Measurements from ENCODE around the gene EIF3F.

EIF3F gene

DNA sequence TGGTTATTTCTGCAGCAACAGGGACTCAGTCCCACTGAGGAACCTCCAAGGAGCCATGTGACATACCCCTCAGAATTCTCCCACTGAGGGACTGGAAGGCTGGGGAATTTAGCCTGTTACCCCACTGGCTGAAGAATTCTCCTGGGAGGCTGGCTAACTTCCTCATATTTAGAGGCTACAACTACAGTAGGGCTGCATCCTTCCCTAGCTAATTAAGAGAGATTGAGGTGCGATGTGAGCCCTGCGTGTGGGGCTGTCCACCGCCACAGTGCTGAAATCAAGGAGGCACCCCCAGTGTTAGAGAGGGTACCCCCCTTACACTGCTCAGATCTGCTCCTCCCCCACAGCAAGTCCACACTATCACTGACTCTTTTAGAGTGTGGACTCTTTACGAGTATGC, 21.1 kb downstream of the EIF3F start:
- TF ChIP-seq FOXM1 (IDR thresholded peaks at IDR 0.05; ENCODE audit: borderline replicate concordance, low read depth) = no peak
- TF ChIP-seq, protein P1, sequence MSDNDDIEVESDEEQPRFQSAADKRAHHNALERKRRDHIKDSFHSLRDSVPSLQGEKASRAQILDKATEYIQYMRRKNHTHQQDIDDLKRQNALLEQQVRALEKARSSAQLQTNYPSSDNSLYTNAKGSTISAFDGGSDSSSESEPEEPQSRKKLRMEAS (IDR thresholded peaks at IDR 0.05) = 0 out of 2 replicates have a peak, but pooled peaks have one; percentile 18
- TF ChIP-seq, protein P2, sequence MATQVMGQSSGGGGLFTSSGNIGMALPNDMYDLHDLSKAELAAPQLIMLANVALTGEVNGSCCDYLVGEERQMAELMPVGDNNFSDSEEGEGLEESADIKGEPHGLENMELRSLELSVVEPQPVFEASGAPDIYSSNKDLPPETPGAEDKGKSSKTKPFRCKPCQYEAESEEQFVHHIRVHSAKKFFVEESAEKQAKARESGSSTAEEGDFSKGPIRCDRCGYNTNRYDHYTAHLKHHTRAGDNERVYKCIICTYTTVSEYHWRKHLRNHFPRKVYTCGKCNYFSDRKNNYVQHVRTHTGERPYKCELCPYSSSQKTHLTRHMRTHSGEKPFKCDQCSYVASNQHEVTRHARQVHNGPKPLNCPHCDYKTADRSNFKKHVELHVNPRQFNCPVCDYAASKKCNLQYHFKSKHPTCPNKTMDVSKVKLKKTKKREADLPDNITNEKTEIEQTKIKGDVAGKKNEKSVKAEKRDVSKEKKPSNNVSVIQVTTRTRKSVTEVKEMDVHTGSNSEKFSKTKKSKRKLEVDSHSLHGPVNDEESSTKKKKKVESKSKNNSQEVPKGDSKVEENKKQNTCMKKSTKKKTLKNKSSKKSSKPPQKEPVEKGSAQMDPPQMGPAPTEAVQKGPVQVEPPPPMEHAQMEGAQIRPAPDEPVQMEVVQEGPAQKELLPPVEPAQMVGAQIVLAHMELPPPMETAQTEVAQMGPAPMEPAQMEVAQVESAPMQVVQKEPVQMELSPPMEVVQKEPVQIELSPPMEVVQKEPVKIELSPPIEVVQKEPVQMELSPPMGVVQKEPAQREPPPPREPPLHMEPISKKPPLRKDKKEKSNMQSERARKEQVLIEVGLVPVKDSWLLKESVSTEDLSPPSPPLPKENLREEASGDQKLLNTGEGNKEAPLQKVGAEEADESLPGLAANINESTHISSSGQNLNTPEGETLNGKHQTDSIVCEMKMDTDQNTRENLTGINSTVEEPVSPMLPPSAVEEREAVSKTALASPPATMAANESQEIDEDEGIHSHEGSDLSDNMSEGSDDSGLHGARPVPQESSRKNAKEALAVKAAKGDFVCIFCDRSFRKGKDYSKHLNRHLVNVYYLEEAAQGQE (IDR thresholded peaks at IDR 0.05; ENCODE audit: low read depth) = peak; percentile 81
- no peak for TF ChIP-seq NFIC (IDR thresholded peaks at IDR 0.05)
- TF ChIP-seq CEBPB (IDR thresholded peaks at IDR 0.05) = no peak

DNA sequence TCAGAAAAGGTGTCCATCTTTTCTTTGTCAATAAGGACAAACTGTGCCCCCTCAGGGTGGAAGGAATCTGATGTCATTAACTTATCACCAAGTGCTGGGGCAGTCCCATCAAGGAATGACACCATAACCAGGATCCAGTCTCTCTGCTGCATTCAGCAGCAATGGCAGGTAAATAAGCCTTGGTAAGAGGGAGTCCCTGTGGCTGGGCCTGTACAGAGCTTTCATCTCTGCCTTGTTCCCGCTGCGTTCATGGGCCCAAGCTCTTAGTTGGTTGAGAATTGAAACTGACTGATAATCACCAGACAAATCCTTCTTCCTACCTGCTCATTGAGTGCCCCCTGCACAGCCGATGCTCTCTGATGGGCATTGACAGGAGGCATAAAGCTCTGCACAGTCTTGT, 22.7 kb downstream of the EIF3F start:
- no peak for TF ChIP-seq RAD21 (IDR thresholded peaks at IDR 0.05; ENCODE audit: low read depth)
- TF ChIP-seq, protein P2 (IDR thresholded peaks at IDR 0.05; ENCODE audit: low read depth) = no peak
- TF ChIP-seq EP300 (IDR thresholded peaks at IDR 0.05; ENCODE audit: borderline replicate concordance) = no peak
- TF ChIP-seq ZBTB7A (IDR thresholded peaks at IDR 0.05; ENCODE audit: low read depth) = no peak
- TF ChIP-seq, protein P3, sequence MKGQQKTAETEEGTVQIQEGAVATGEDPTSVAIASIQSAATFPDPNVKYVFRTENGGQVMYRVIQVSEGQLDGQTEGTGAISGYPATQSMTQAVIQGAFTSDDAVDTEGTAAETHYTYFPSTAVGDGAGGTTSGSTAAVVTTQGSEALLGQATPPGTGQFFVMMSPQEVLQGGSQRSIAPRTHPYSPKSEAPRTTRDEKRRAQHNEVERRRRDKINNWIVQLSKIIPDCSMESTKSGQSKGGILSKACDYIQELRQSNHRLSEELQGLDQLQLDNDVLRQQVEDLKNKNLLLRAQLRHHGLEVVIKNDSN (IDR thresholded peaks at IDR 0.05) = no peak
- no peak for TF ChIP-seq FOXM1 (IDR thresholded peaks at IDR 0.05; ENCODE audit: borderline replicate concordance, low read depth)
- TF ChIP-seq TCF12 (IDR thresholded peaks at IDR 0.05; ENCODE audit: low read depth) = no peak
- TF ChIP-seq CREB1 (IDR thresholded peaks at IDR 0.05; ENCODE audit: low read depth) = no peak
- TF ChIP-seq, protein P1 (IDR thresholded peaks at IDR 0.05) = no peak
- no peak for TF ChIP-seq NFIC (IDR thresholded peaks at IDR 0.05)
- TF ChIP-seq TEAD4 (IDR thresholded peaks at IDR 0.05) = no peak
- no peak for TF ChIP-seq YY1 (IDR thresholded peaks at IDR 0.05; ENCODE audit: low read depth)
- no peak for TF ChIP-seq TAF1 (IDR thresholded peaks at IDR 0.05; ENCODE audit: low read depth)
- no peak for TF ChIP-seq EGR1 (IDR thresholded peaks at IDR 0.05)
- TF ChIP-seq CEBPB (IDR thresholded peaks at IDR 0.05) = no peak

DNA sequence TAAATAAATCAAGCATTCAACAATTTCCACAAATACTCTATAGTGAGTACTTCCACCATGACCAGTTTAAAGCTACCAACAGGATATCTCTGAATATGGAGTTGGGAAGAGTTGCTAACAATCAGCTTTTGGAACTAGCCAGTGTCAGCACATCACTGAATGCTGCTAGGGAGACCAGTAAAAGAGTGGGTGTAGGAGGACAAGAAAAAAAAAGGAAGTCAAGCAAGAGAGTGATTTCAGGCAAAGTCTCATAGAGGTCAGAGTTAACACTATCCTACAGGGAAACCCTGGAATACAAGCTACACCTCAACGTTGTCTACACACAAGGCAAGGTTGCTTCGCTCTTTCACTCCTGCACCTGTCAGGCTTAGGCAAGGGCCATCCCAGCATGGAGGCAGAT, 24.2 kb downstream of the EIF3F start:
- TF ChIP-seq, protein P2 (IDR thresholded peaks at IDR 0.05; ENCODE audit: low read depth) = no peak

DNA sequence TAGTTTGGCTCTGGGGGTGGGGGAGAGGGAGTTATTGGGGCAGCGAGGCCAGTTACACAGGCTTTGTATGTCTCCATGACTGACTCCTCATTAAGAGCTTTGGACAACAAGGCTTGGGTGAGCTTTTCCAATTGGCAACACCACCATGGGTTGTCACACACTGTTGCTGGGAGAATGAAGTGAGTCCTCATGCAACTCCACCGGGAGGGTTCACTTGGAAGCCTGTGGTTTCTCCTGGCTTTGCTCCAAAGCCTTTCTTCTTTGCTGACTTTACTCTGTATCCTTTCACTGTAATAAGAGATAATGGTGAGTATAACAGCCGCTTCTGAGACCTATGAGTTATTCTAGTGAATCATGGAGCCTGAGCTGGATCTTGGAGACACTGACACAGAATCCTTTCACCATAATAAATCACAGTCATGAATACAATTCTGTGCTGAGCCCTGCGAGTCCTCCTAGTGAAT, 24.9 kb downstream of the EIF3F start:
- TF ChIP-seq TCF12 (IDR thresholded peaks at IDR 0.05; ENCODE audit: low read depth) (no peak), CEBPB (IDR thresholded peaks at IDR 0.05) (no peak), FOXM1 (IDR thresholded peaks at IDR 0.05; ENCODE audit: borderline replicate concordance, low read depth) (no peak), EGR1 (IDR thresholded peaks at IDR 0.05) (no peak), EP300 (IDR thresholded peaks at IDR 0.05; ENCODE audit: borderline replicate concordance) (no peak), YY1 (IDR thresholded peaks at IDR 0.05; ENCODE audit: low read depth) (no peak), ZBTB7A (IDR thresholded peaks at IDR 0.05; ENCODE audit: low read depth) (no peak), RAD21 (IDR thresholded peaks at IDR 0.05; ENCODE audit: low read depth) (no peak), TEAD4 (IDR thresholded peaks at IDR 0.05) (no peak), NFIC (IDR thresholded peaks at IDR 0.05) (no peak), CREB1 (IDR thresholded peaks at IDR 0.05; ENCODE audit: low read depth) (no peak), TAF1 (IDR thresholded peaks at IDR 0.05; ENCODE audit: low read depth) (no peak)
- TF ChIP-seq, protein P3 (IDR thresholded peaks at IDR 0.05) = no peak
- TF ChIP-seq, protein P2 (IDR thresholded peaks at IDR 0.05; ENCODE audit: low read depth) = no peak
- TF ChIP-seq, protein P1 (IDR thresholded peaks at IDR 0.05) = no peak
